ENCODE results near the gene NUDT1.

The NUDT1 gene

GRCh38 chr7:2224934-2225333 is 17.1 kb upstream of the NUDT1 start:
- DNase-seq (ENCODE audit: low read depth), result no peak

DNA sequence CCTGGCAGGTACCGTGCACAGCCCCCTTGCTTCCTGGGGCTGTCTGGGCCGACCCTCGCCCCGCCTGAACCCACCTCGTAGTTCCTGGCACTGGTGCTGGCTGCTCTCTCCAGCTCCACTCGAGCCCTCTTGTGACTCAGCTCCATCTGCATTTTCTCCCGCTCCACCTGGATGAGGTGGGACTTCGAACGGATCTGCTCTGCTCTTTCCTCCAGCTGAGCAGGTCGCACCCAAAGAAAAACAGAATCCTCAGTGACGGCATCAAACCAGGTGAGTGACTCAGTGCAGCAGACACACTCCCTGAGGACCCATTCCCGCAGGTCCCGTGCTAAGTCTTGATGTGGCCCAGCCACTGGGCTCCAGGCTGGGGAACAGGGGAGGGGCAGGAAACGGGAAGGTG is 16.7 kb upstream of the NUDT1 start:
- no peak for DNase-seq (ENCODE audit: low read depth)

DNA sequence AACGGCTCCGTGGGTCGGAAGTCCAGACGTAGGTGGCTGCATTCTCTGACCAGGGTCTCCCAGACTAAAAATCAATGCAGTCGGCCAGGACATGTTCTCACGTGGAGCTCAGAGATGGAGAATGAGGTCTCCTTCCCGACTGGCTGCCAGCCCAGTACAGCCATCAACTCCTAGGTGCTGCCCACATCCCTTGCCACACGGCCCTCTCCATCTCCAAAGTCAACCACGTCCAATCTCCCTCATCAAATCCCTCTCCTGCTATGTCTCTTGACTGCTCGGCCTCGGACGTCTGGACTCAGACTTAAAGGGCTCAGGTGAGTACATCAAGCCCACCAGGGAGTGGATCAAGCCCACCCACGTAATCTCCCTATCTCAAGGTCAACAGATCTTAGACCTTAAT is 16.2 kb upstream of the NUDT1 start:
- DNase-seq (ENCODE audit: low read depth), result no peak

DNA sequence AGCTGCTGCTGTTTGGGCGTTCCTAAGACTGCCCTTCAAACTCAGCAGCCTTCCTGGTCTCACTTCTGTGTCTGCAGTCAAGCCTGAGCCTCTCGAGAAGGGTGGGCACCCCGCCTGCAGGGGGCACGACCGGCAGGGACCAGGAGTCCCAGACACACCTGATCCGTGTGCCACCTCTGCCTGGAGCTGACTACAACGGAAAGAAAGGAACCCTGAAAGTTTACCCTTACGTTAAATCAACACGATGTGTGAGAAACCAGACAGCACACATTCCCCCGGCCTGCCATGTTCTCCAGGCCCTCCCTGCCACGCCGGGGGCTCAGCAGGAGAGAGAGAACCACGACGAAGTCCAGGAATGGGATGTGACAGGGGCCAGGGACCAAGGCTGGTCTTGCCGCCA is 14.3 kb upstream of the NUDT1 start:
- no peak for DNase-seq (ENCODE audit: low read depth)

DNA sequence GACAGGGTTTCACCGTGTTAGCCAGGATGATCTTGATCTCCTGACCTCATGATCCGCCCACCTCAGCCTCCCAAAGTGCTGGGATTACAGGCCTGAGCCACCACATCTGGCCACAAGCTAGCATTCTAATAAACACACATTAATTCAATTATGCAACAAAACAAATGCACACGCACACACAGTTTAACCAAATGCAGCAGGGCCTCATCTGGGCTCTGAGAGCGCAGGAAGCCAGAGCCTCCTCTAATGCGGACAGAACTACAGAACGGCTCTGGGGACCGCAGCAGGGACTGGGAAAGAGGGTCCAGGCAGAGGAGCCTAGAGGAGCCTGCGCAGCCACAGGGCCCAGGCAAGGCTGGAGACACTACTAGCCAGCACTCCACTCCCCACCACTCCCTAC is 13.1 kb upstream of the NUDT1 start:
- DNase-seq (ENCODE audit: low read depth), result no peak

DNA sequence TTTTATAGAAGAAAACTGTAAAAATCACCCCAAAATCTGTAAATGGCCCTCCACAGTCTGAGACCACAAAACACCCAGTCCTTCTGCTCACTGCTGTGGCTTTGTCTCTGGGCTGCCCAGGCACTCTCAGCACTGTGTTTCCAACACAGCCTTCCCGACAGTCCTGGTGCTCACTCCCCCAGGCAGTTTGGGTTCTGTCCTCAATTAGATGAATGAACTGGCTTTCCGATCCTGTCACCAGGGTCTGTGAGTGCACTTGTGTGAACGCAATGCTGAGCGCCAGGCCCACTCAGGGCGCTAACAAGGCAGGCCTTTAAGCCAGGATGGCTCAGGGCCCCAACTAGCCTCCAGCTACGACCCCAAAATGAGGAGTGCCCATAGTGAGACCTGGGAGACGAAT is 12.6 kb upstream of the NUDT1 start:
- no peak for DNase-seq (ENCODE audit: low read depth)

- DNase-seq (ENCODE audit: low read depth), result no peak
Measured at GRCh38 chr7:2230226-2230625, 11.8 kb upstream of the NUDT1 start.

DNA sequence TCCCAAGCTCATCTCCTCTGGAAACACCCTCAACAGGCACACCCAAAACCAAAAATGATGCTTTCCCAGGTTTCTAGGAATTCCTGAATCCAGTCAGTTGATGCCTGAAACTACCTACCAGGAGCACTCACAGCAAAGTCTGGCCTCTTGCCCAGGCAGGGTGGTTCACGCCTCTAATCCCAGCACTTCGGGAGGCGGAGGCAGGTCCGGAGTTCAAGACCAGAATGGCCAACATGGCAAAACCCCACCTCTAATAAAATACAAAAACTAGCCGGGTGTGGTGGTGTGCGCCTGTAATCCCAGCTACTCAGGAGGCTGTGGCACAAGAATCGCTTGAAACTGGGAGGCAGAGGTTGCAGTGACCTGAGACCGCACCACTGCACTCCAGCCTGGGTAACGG is 11.1 kb upstream of the NUDT1 start:
- no peak for DNase-seq (ENCODE audit: low read depth)

DNA sequence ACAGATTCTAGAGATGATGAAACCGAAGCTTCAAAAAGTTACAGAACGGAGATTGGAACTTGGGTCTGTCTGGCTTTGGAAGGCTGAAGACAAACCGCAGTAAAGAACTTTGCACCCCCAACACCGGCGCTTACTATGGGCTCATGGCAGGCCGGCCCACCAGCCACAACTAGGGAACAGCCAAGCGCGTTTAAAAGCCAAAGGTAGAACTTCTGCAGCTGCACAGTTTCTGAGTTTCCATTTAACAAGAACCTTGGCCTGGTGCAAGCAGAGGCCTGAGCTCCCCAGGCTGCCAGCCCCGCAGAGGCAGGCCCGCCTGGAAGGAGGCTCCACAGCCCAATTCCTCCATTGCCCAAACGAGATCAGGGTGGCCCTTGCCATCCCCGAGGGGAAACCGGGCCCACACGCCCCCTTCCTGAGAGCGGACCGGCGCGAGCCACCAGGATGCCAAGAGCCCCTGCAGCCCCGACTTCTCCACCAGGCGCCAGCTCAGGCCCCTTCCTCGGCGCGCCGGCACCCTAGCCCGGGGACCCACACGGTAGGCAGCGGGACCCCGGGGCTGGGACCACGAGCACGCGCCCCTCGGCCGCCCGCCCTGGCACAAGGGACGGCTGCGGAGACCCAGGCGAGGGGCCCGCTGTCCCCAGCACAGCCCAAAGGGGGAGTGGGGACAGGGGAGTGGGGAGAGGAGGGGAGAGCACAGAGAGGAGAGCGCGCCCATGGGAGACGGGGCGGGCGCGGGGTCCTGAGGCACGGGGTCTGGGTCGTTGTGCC is 9.8 kb upstream of the NUDT1 start:
- no peak for DNase-seq (ENCODE audit: low read depth)

GRCh38 chr7:2232766-2233520 is 9.1 kb upstream of the NUDT1 start, which contains the start of gene MAD1L1:
Gene MAD1L1 (minus strand): TSS chr7:2232945. CDS start chr7:2230133, 2,812 bp downstream.
- peak; percentile 81 for DNase-seq (ENCODE audit: low read depth)

GRCh38 chr7:2233926-2234325 is 8.1 kb upstream of the NUDT1 start:
- no peak for DNase-seq (ENCODE audit: low read depth)

DNA sequence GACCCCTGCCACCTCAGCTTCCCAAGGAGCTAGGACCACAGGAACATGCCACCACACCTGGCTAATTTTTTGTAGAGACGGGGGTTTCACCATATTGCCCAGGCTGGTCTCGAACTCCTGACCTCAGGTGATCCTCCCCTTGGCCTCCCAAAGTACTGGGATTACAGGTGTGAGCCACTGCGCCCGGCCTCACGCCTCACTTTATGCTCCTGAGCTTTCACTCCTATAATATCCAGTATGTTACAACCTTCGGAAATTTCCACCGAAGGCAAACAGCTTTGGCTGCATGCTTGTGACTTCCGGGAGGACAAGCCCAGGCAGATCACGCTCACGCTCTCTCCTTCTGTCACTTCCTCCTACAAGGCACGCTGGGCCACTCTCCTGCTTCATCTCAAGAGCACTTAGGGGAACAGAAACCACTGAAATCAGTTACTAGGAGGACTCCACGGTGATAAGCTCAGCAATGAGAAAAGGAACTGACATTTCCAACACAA is 4.9 kb upstream of the NUDT1 start:
- DNase-seq (ENCODE audit: low read depth), result no peak

- DNase-seq (ENCODE audit: low read depth), result no peak
Measured at GRCh38 chr7:2239242-2239641, 2.8 kb upstream of the NUDT1 start.

- DNase-seq (ENCODE audit: low read depth), result no peak
Measured at GRCh38 chr7:2242541-2243429, 759 bp downstream of the NUDT1 start.

DNA sequence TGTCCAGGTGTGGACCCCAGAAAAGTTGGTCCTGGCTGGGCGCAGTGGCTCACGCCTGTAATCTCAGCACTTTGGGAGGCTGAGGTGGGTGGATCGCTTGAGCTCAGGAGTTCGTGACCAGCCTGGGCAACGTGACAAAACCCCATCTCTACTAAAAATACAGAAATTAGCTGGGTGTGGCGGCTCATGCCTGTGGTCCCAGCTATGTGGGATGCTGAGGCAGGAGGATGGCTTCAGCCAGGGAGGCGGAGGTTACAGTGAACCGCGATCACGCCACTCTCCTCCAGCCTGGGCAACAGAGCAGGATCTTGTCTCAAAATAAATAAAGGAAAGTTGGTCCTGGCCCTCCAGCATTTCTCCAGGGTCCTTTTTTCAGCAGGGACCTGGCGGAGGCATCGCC is 1.4 kb downstream of the NUDT1 start:
- DNase-seq (ENCODE audit: low read depth), result no peak

DNA sequence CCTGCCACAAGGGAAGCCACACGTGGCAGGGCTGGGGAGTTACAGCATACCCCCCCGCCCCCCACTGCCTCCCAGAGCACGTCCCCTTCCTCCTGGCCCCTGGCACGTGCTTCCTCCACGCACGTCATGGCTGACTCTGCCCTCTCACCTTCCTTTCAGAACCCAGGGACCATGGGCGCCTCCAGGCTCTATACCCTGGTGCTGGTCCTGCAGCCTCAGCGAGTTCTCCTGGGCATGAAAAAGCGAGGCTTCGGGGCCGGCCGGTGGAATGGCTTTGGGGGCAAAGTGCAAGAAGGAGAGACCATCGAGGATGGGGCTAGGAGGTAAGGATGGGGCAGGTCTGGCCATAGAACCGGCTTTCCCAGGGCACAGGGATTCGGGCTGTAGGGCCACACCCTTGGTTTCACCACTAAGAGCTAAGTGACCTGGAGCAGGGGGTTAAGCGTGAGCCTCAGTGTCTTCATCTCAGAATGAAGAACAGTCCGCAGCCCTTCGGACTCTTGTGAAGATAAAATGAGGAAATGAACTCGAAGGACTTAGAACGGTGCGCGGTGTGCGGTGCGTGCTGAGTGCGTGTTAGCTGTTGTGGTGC is 2.5 kb downstream of the NUDT1 start:
- DNase-seq (ENCODE audit: low read depth), result no peak

- no peak for DNase-seq (ENCODE audit: low read depth)
Measured at GRCh38 chr7:2245883-2246675, 4.1 kb downstream of the NUDT1 start.

DNA sequence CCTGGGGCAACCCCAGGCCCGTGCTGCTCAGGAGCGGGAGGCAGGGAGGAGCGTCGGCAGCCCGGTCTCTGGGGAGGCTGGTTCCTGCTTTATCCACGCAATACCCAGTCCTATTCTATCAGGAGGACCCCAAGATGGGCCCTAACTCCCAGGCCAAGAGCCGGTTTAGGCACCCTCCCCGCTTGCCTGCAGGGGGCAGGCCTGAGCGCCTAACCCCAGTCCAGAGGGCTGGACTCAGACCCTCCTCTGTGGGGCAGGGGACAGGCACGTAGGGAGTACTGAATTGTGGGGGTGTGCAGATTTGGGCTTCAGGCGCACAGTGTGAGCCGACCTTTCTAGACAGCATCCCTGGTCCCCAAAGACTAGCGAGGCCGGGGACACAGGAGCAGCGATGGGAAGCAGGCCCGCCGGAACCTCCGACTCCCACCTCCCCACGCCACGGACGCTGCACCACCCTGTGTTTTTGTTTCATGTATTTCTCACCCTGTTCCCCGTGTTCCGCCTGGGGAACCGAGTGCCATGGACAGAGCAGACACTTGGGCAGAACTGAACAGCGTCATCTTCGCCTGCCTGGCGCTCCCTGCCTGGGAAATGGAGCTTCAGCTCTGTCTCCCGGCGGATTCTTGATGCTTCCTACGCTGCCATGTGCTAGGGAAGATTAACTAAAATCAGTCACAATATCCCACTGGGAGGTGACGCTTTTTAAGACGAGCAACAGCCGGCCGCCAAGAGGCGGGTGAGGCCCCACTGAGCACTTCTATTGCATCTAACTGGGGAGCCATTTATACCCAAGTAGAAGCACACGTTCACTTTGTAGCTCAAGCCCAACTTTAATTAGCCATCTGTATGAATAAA is 5.3 kb downstream of the NUDT1 start:
- DNase-seq (ENCODE audit: low read depth), result no peak

- no peak for DNase-seq (ENCODE audit: low read depth)
Measured at GRCh38 chr7:2248984-2249694, 7.1 kb downstream of the NUDT1 start.

Measured in activated gamma-delta T cell treated with anti-CD3 and anti-CD28 coated beads, Interleukin-2, amount 50 U/mL, for 16 hours (primary cell).